Stimulated activated memory B cell treated with anti-CD40 and anti-IgM and Interleukin-4, amounts not matched to agents 10 μg/mL and 1 μg/mL and 100 μg/mL, for 72 hours (primary cell): Measurements from ENCODE around the gene HOXA4.
A peak's percentile ranks its signal among the peaks of the same experiment; 100 is the strongest.

Experiments
- ATAC-seq: fragments of 150-1000 bp; cut with Tn5 transposase; 2 replicates; pipeline ENCODE4 v1.10.0; 2021
- H3K27ac Mint-ChIP-seq: one replicate; pipeline ENCODE4 v1.8.0; 2022; ENCODE audit warnings: mild to moderate bottlenecking, mixed read lengths
- H3K27me3 Mint-ChIP-seq: one replicate; pipeline ENCODE4 v1.8.0; 2022; ENCODE audit warnings: mixed read lengths
- H3K36me3 Mint-ChIP-seq: one replicate; pipeline ENCODE4 v1.8.0; 2022; ENCODE audit warnings: mixed read lengths
- H3K4me1 Mint-ChIP-seq: one replicate; pipeline ENCODE4 v1.8.0; 2022; ENCODE audit warnings: mixed read lengths
- H3K4me3 Mint-ChIP-seq: one replicate; pipeline ENCODE4 v1.8.0; 2022; ENCODE audit warnings: mild to moderate bottlenecking, moderate library complexity, mixed read lengths
- H3K9me3 Mint-ChIP-seq: one replicate; pipeline ENCODE4 v1.8.0; 2022; ENCODE audit warnings: mixed read lengths

Gene HOXA4

GRCh38 chr7:27125986-27126394, 4.6 kb downstream of the HOXA4 start:
- no peak for ATAC-seq

GRCh38 chr7:27124902-27125689, 5.5 kb downstream of the HOXA4 start:
- Mint-ChIP-seq H3K27me3 (peaks cover 58% of the 10 kb centered on the region), H3K4me1 (no peaks in the 10 kb centered on the region), H3K36me3 (no peaks in the 10 kb centered on the region), H3K4me3 (no peak overlapping the region), H3K27ac (no peak overlapping the region), H3K9me3 (peaks cover 3% of the 10 kb centered on the region)
- no peak for ATAC-seq

More at GRCh38 chr7:27125986-27126394, 4.6 kb downstream of the HOXA4 start:
- Mint-ChIP-seq H3K4me1 (no peaks in the 10 kb centered on the region), H3K27ac (no peak overlapping the region), H3K36me3 (no peaks in the 10 kb centered on the region), H3K27me3 (peaks cover 58% of the 10 kb centered on the region), H3K4me3 (no peak overlapping the region), H3K9me3 (peaks cover 3% of the 10 kb centered on the region)

DNA sequence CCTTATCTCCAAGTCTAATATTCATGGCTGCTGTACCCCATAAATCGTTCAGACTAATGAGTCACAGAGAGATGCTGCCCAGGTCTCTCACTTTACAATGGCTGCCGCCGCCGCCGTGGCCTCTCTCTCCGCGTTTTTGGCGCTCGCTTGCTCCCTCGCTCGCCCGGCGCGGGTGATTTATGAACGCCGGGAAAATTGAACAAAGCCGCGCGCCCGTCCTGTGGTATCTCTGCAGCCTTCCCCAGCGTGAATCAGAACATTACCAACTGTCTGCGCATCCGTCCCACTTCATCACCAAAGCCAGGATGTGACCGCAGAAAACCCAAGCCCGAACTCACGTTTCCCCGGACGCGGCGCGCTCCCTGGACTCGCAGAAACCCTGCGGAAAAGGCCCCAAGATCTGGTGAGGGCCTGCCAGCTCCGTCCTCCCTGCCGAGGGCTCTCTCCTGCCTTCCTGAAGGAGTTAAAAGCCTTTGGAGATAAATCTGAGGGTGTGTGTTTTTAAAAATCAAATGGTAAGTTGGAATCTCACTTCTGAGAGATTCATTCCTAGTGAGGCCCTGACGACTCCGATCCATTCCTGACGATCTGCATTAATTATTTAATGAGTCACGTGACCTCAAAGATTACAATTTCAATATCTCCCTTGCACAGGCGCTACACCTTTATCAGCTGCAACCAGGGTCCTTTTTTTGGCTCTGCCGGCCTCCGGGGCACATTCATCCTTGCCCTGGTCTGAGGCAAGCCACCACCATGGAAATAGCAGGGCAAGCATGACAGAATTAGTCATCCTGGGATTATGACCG, 6.3 kb downstream of the HOXA4 start:
- peaks cover 3% of the 10 kb centered on the region for H3K9me3 Mint-ChIP-seq
- no peaks in the 10 kb centered on the region for H3K36me3 Mint-ChIP-seq
- H3K27ac Mint-ChIP-seq = no peak overlapping the region
- no peaks in the 10 kb centered on the region for H3K4me1 Mint-ChIP-seq
- H3K4me3 Mint-ChIP-seq = no peak overlapping the region
- ATAC-seq = no peak
- peaks cover 55% of the 10 kb centered on the region for H3K27me3 Mint-ChIP-seq

GRCh38 chr7:27123477-27124053, 7.0 kb downstream of the HOXA4 start:
- Mint-ChIP-seq H3K36me3 (no peaks in the 10 kb centered on the region), H3K9me3 (no peaks in the 10 kb centered on the region), H3K4me3 (no peak overlapping the region), H3K4me1 (no peaks in the 10 kb centered on the region), H3K27me3 (peaks cover 48% of the 10 kb centered on the region), H3K27ac (no peak overlapping the region)
- peak; percentile 27 for ATAC-seq

DNA sequence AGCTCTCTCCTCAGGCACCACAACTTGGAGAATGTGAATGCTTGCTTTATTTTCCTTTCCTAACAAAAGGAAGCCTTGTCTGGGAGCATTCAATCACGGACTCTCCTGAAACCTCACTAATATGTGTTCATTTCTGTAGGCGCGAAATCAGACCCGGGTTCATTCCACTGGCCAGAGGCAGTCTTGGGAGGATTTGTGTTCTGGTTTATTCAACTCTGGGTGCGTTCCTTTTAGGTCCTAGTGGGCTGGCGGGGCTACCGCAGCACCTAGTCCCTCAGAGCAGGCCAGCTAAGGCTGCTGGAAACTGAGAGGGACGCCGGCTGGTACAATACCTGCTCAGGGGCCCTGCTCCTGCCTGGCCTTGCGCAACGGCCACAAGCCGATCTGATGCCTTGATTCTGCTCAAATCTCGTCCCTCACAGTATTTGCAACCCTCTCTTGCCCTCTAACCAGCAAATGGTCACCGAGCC, 7.5 kb downstream of the HOXA4 start:
- Mint-ChIP-seq H3K4me3 (no peak overlapping the region), H3K4me1 (no peaks in the 10 kb centered on the region), H3K9me3 (no peaks in the 10 kb centered on the region), H3K27me3 (peaks cover 45% of the 10 kb centered on the region), H3K36me3 (no peaks in the 10 kb centered on the region), H3K27ac (no peak overlapping the region)
- ATAC-seq = no peak

GRCh38 chr7:27122077-27122910, 8.3 kb downstream of the HOXA4 start:
- Mint-ChIP-seq H3K27me3 (peaks cover 45% of the 10 kb centered on the region), H3K4me3 (no peak overlapping the region), H3K27ac (no peak overlapping the region), H3K36me3 (no peaks in the 10 kb centered on the region), H3K9me3 (no peaks in the 10 kb centered on the region), H3K4me1 (no peaks in the 10 kb centered on the region)
- ATAC-seq = no peak

DNA sequence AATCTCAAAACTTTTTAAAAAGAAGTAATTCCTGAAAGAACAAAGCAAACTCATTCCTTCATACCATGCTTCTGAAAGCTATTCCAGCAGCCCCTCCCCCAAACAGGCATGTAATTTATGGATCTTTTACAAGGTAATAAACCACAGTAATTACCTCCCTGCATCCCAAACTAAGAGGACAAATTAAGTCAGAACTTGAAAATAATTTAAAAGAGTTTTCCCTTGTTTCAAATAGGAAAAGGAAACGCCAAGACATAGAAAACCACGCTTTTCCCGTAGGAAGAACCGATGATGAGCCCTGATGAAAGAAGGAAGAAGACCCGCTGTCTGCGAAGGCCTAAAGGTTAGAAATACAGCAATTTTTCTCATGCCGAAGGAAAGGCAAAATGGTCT, 8.9 kb downstream of the HOXA4 start:
- H3K27ac Mint-ChIP-seq = no peak overlapping the region

DNA sequence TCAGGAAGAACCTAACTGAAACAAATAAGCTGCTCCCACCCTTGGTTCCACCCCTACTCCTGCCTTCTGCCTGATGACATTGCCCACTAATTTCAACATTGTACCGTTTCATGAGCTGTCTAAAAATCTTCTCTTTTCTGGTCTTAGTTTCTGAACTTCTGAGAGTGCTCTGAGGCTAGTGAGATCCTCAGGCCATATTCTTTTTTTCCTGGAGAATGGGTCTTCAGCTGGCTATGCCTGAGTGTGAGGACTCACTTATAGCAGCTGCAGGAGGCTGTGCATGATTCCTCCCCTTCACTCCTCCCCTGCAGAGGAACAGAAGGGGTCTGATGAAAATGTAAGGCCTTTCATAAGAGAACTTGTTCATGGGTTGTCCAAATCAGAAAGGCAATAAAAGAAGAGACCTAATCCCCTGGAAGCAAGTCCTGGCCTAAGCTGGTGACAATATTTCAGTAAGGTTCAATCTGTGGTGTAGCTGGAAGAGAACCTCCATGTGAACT, 11.1 kb downstream of the HOXA4 start:
- Mint-ChIP-seq H3K4me1 (no peaks in the 10 kb centered on the region), H3K4me3 (no peak overlapping the region), H3K27ac (no peak overlapping the region), H3K9me3 (no peaks in the 10 kb centered on the region), H3K27me3 (peaks cover 26% of the 10 kb centered on the region), H3K36me3 (no peaks in the 10 kb centered on the region)
- no peak for ATAC-seq

More for the DNA sequence above, 8.9 kb downstream of the HOXA4 start:
- Mint-ChIP-seq H3K27me3 (peaks cover 43% of the 10 kb centered on the region), H3K4me3 (no peak overlapping the region), H3K4me1 (no peaks in the 10 kb centered on the region), H3K36me3 (no peaks in the 10 kb centered on the region), H3K9me3 (no peaks in the 10 kb centered on the region)
- ATAC-seq = no peak

DNA sequence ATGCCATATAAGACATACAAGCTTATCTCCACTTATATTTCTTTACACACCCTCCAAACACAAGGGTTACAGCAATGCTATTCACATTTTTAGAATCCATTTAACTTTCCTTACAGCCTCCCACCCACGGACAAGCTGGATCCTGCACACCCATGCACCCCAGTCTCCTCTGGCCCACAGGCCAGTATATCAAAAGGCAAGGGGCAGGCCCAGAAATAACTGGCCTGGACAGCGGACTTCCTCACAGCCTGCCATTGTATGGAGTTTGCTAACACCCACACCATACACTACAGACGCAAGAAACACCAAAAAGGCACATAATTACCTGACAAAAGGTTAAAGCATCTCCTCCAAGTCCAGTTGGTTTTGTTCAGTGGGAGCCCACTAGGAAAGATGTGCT, 12.0 kb downstream of the HOXA4 start:
- H3K27ac Mint-ChIP-seq = no peak overlapping the region
- no peaks in the 10 kb centered on the region for H3K36me3 Mint-ChIP-seq
- H3K4me1 Mint-ChIP-seq = no peaks in the 10 kb centered on the region
- H3K27me3 Mint-ChIP-seq = peaks cover 17% of the 10 kb centered on the region
- ATAC-seq = no peak
- no peak overlapping the region for H3K4me3 Mint-ChIP-seq
- H3K9me3 Mint-ChIP-seq = no peaks in the 10 kb centered on the region

DNA sequence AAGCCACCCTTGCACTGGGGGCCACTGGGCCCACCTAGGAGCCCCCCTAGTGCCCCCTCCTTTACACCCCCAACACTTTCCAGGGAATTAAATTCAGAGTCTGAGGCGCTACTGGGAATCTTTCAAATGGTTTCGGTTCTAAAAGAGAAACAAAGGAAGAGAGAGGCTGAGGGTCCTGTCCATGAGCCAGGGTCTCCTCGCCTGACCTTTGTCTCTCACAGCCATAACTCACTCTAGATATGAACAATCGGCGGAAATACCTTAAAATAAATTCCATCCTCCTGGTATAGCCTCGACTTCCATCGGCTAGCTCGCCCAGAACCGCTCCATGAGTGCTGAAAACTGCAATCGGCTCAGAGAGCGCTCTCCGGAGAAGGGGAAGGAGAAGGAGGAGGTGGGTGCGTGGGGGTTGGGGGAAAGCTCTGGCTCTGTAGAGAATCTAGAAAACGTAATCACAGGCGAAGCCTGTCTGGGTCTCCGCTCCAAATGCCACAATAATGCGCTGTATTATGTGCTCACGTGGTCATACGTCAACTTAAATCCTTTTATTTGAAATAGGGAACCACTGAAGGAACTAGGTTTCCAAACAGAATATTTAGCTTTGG, 12.6 kb downstream of the HOXA4 start:
- Mint-ChIP-seq H3K4me3 (no peak overlapping the region), H3K9me3 (no peaks in the 10 kb centered on the region), H3K36me3 (no peaks in the 10 kb centered on the region), H3K4me1 (no peaks in the 10 kb centered on the region), H3K27ac (no peak overlapping the region), H3K27me3 (peaks cover 14% of the 10 kb centered on the region)
- ATAC-seq = no peak

DNA sequence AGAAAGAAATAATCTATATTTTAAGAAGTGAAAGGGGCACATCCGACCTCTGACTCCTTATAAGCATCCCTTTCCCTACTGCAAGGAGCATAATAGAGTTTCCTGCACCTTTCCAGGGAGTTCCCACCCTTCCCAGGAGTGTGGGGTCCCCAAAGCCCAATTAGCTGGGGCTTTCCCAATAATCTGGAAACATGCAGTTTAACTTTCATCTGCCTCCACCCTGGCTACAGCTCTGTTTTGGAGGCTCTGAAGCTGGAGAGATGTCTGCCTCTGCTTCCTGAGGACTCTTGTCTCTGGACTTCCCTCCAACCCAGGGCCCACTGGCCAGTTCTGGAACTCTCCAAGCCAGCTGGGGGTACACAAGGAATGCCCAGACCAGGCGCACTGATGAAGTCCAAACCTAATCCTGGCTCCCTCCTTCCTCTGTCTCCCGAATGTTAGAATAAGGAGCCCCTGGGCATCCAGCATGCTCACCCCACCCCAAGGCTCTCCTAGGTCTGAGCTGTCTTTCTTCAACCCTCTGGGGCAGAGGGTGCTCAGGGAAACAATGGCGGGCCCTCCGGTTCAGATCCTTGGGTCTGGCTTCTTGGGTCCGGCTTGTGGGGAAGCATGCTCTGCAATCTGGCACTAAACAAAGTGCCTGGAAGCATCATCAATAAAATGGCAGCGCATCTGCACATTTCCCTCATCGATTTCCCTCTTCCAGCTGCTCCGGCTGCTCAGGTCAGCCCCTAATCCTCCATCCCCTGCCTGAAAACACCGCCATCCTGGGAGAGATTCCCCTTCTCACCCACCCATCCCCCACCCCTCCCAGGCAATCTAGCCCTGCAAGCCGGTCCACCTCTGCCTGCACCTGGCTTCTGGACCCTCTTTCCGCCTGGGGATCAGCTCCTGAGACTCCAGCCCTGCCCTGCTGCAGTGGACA, 13.3 kb downstream of the HOXA4 start:
- no peak overlapping the region for H3K4me3 Mint-ChIP-seq
- ATAC-seq = no peak
- no peak overlapping the region for H3K27ac Mint-ChIP-seq
- no peaks in the 10 kb centered on the region for H3K4me1 Mint-ChIP-seq
- peaks cover 14% of the 10 kb centered on the region for H3K27me3 Mint-ChIP-seq
- no peaks in the 10 kb centered on the region for H3K36me3 Mint-ChIP-seq
- no peaks in the 10 kb centered on the region for H3K9me3 Mint-ChIP-seq

GRCh38 chr7:27116031-27116961, 14.3 kb downstream of the HOXA4 start:
- no peaks in the 10 kb centered on the region for H3K4me1 Mint-ChIP-seq
- H3K36me3 Mint-ChIP-seq = no peaks in the 10 kb centered on the region
- peaks cover 14% of the 10 kb centered on the region for H3K27me3 Mint-ChIP-seq
- H3K9me3 Mint-ChIP-seq = no peaks in the 10 kb centered on the region
- H3K4me3 Mint-ChIP-seq = no peak overlapping the region
- no peak for ATAC-seq
- H3K27ac Mint-ChIP-seq = no peak overlapping the region
